Measurements from ENCODE around the gene KDM5A. TPM values are rescaled to one million over a fixed set of nuclear protein-coding genes. Genes with fewer than 3 reads are reported as not detected.

KDM5A gene
- total RNA-seq, 3 donors from 2014 or later: 55.8 to 83.6 (median 57.4) TPM

GRCh38 chr12:293199-293598 is 95.9 kb downstream of the KDM5A start:
- intact Hi-C loops (cut with DNase I; ENCODE audit: low total_unique reads): no loop called here
- Histone ChIP-seq H3K4me1 (no peaks in the 10 kb centered on the region), H3K27ac (no peak overlapping the region), H3K4me3 (no peak overlapping the region), H3K27me3 (no peaks in the 10 kb centered on the region), H3K9me3 (no peaks in the 10 kb centered on the region), H3K36me3 (peaks cover 15% of the 10 kb centered on the region)
- no peak for DNase-seq (ENCODE audit: low spot score in 2 of 2)
- TF ChIP-seq CTCF (IDR thresholded peaks at IDR 0.05): no peak

- Histone ChIP-seq H3K9me3 (no peaks in the 10 kb centered on the region), H3K4me1 (no peaks in the 10 kb centered on the region), H3K27me3 (no peaks in the 10 kb centered on the region), H3K4me3 (no peak overlapping the region), H3K36me3 (peaks cover 15% of the 10 kb centered on the region), H3K27ac (no peak overlapping the region)
- DNase-seq (ENCODE audit: low spot score in 2 of 2): no peak
- intact Hi-C loops (cut with DNase I; ENCODE audit: low total_unique reads): no loop called here
- TF ChIP-seq POLR2AphosphoS5 (IDR thresholded peaks at IDR 0.05): no peak
- no peak for TF ChIP-seq CTCF (IDR thresholded peaks at IDR 0.05)
- no peak for TF ChIP-seq POLR2A (IDR thresholded peaks at IDR 0.05)
Measured at GRCh38 chr12:292186-292585, 96.9 kb downstream of the KDM5A start.

- Histone ChIP-seq H3K27ac (no peak overlapping the region), H3K36me3 (peaks cover 15% of the 10 kb centered on the region), H3K4me3 (no peak overlapping the region), H3K9me3 (no peaks in the 10 kb centered on the region), H3K4me1 (no peaks in the 10 kb centered on the region), H3K27me3 (no peaks in the 10 kb centered on the region)
- intact Hi-C loops (cut with DNase I; ENCODE audit: low total_unique reads): no loop called here
- no peak for DNase-seq (ENCODE audit: low spot score in 2 of 2)
- TF ChIP-seq CTCF (IDR thresholded peaks at IDR 0.05) (no peak), POLR2A (IDR thresholded peaks at IDR 0.05) (no peak), POLR2AphosphoS5 (IDR thresholded peaks at IDR 0.05) (no peak)
Measured at GRCh38 chr12:291153-291723, 97.9 kb downstream of the KDM5A start.

GRCh38 chr12:288687-289086 is 100.4 kb downstream of the KDM5A start:
- no peak overlapping the region for H3K27ac ChIP-seq
- no peaks in the 10 kb centered on the region for H3K4me1 ChIP-seq
- DNase-seq (ENCODE audit: low spot score in 2 of 2): no peak
- H3K9me3 ChIP-seq: no peaks in the 10 kb centered on the region
- peaks cover 13% of the 10 kb centered on the region for H3K36me3 ChIP-seq
- no peak overlapping the region for H3K4me3 ChIP-seq
- H3K27me3 ChIP-seq: no peaks in the 10 kb centered on the region
- no peak for TF ChIP-seq CTCF (IDR thresholded peaks at IDR 0.05)
- no peak for TF ChIP-seq POLR2A (IDR thresholded peaks at IDR 0.05)
- no peak for TF ChIP-seq POLR2AphosphoS5 (IDR thresholded peaks at IDR 0.05)
- intact Hi-C loops (cut with DNase I; ENCODE audit: low total_unique reads): no loop called here

- DNase-seq (ENCODE audit: low spot score in 2 of 2): no peak
- Histone ChIP-seq H3K9me3 (no peaks in the 10 kb centered on the region), H3K36me3 (peaks cover 6% of the 10 kb centered on the region), H3K27ac (no peak overlapping the region), H3K27me3 (no peaks in the 10 kb centered on the region), H3K4me3 (no peak overlapping the region), H3K4me1 (no peaks in the 10 kb centered on the region)
- no peak for TF ChIP-seq CTCF (IDR thresholded peaks at IDR 0.05)
- TF ChIP-seq POLR2AphosphoS5 (IDR thresholded peaks at IDR 0.05): no peak
- TF ChIP-seq POLR2A (IDR thresholded peaks at IDR 0.05): no peak
- intact Hi-C loops (cut with DNase I; ENCODE audit: low total_unique reads): no loop called here
Measured at GRCh38 chr12:286531-287300, 102.4 kb downstream of the KDM5A start.
